Stomach (tissue), 9 donors: ENCODE data around the gene TEX51. TPM values are rescaled to one million over a fixed set of nuclear protein-coding genes. Genes with fewer than 3 reads are reported as not detected.
A peak's percentile ranks its signal among the peaks of the same experiment; 100 is the strongest.

Experiments
- DNase-seq, 2 donors: peaks; one replicate each; pipeline versions ENCODE4 v3.0.0 to v3.0.0-alpha.2; 2013 to 2019
- H3K27ac ChIP-seq, 5 donors: fragments of 200-600 bp in 4 of 5; sonication (generic) in 4 of 5; one replicate each; pipeline ENCODE4 v1.5.1; 2013 to 2019; ENCODE audit warnings: mild to moderate bottlenecking in 1 of 5, moderate library complexity in 1 of 5
- H3K27me3 ChIP-seq, 3 donors: fragments of 200-600 bp; sonication (generic); one replicate each; pipeline ENCODE4 v1.5.1; 2017 to 2019; ENCODE audit warnings: mixed run types in 1 of 3
- H3K36me3 ChIP-seq, 4 donors: fragments of 200-600 bp; sonication (generic); 1 replicate in 3 of 4; 2 replicates in 1 of 4; pipeline ENCODE4 v1.5.1; 2016 to 2019
- H3K4me1 ChIP-seq, 4 donors: fragments of 200-600 bp; sonication (generic); one replicate each; pipeline ENCODE4 v1.5.1; 2016 to 2019
- H3K4me3 ChIP-seq, 4 donors: fragments of 200-600 bp; sonication (generic) in 3 of 4; one replicate each; pipeline ENCODE4 v1.5.1; 2016 to 2019; ENCODE audit warnings: mild to moderate bottlenecking in 1 of 4
- H3K9me3 ChIP-seq, 4 donors: fragments of 200-600 bp; sonication (generic); one replicate each; pipeline ENCODE4 v1.5.1; 2016 to 2019
- EP300 ChIP-seq: sonication (generic); formaldehyde crosslinking; IDR thresholded peaks from one replicate; pipeline ENCODE4 v1.6.1; 2017; ENCODE audit warnings: antibody characterized with exemption
- POLR2A ChIP-seq, 4 donors: fragments of 450-650 bp; IDR thresholded peaks; one replicate each; pipeline ENCODE4 v1.6.1; 2016; ENCODE audit warnings: antibody characterized with exemption in 4 of 4, control low read depth in 2 of 4, mild to moderate bottlenecking in 1 of 4, moderate library complexity in 1 of 4
- POLR2AphosphoS5 ChIP-seq, 3 donors: sonication (generic); formaldehyde crosslinking; IDR thresholded peaks; one replicate each; pipeline ENCODE4 v1.6.1; 2016; ENCODE audit warnings: antibody characterized with exemption in 3 of 3
- WGBS, 5 donors: extraction: QIAGEN DNeasy Blood & Tissue Kit in 3 of 5; methylation state at CpG; one replicate each; pipeline versions ENCODE4 v1.1.5 to v1.1.7; 2013 to 2018; 5-methylcytosine and 5-hydroxymethylcytosine counted together
- intact Hi-C: fragments of 100-400 bp; cut with DNase I; formaldehyde crosslinking; loops from one replicate; pipeline ENCODE4 v1.15.1; 2023; ENCODE audit warnings: low total_unique reads
- polyA plus RNA-seq, 3 donors: library from polyadenylated mRNA; stranded (reverse); fragments of 200-250 nt; gene quantifications; one replicate each; pipeline ENCODE4 v1.2.3, GENCODE V29; 2013
- total RNA-seq, 5 donors: library from RNA; depleted of rRNA; stranded (reverse); fragments of >200 nt; gene quantifications; one replicate each; pipeline versions ENCODE4 v1.1.0 to v1.2.3, GENCODE V29; 2014 to 2016
- TF ChIP-seq, protein P1 (sequence below), 7 experiments: fragments of 450-650 bp in 4 of 7; fragments of 200-600 bp in 3 of 7; sonication (generic) in 3 of 7; IDR thresholded peaks; one replicate each; pipeline ENCODE4 v1.5.1; 2016 to 2019; ENCODE audit warnings: antibody characterized with exemption in 7 of 7, control low read depth in 2 of 7, mild to moderate bottlenecking in 1 of 7
- donor health status: healthy with polysubstance abuse.
- donor health status: Bipolar disorder and iron deficiency.
- donor health status: healthy.

Gene TEX51
- total and polyA plus RNA-seq, 8 donors: not detected

DNA sequence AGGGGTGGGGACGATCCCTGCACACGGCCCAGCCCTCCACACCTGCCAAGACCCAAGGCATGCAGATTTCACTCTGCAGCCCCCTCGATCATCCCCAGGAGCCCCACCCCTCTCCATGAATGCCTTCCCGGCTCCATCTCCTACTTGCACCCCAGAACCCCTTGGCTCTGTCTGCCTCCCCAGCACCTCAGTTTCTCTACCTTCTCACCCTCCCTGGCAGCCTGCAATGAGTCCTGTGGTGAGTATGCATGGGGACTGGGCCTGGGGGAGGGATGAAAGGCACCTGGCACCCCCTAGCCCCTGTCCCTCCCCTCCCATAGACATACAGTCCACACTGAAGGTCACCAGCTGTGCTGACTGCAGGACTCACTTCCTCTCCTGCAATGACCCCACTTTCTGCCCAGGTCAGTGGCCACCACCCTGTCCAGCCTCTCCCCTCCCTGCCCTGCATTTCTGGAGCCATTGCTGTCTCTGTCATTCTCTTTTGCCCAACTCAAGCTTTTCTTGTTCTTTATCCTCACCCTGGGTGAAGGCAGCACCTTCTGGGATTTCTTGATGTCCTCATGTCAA, 1.0 kb downstream of the TEX51 start:
- no peak overlapping the region for H3K27ac ChIP-seq
- H3K27me3 ChIP-seq: peaks cover 0 to 5% (median 0%) of the 10 kb centered on the region in 3 donors
- H3K4me3 ChIP-seq: no peak overlapping the region
- peaks cover 0 to 12% (median 8%) of the 10 kb centered on the region in 4 donors for H3K9me3 ChIP-seq
- H3K4me1 ChIP-seq: no peaks in the 10 kb centered on the region
- peak in 1 of 2 donors; percentile 11 for DNase-seq
- 66 to 82% (median 78%) methylated on average over 4 of the region's 4 CpGs for WGBS, 5 donors
- TF ChIP-seq POLR2A (IDR thresholded peaks at IDR 0.05) (no peak), POLR2AphosphoS5 (IDR thresholded peaks at IDR 0.05) (no peak), EP300 (no peak)
- TF ChIP-seq, protein P1, sequence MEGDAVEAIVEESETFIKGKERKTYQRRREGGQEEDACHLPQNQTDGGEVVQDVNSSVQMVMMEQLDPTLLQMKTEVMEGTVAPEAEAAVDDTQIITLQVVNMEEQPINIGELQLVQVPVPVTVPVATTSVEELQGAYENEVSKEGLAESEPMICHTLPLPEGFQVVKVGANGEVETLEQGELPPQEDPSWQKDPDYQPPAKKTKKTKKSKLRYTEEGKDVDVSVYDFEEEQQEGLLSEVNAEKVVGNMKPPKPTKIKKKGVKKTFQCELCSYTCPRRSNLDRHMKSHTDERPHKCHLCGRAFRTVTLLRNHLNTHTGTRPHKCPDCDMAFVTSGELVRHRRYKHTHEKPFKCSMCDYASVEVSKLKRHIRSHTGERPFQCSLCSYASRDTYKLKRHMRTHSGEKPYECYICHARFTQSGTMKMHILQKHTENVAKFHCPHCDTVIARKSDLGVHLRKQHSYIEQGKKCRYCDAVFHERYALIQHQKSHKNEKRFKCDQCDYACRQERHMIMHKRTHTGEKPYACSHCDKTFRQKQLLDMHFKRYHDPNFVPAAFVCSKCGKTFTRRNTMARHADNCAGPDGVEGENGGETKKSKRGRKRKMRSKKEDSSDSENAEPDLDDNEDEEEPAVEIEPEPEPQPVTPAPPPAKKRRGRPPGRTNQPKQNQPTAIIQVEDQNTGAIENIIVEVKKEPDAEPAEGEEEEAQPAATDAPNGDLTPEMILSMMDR (IDR thresholded peaks at IDR 0.05): no peak
- intact Hi-C loops: no loop called here
- no peaks in the 10 kb centered on the region for H3K36me3 ChIP-seq

DNA sequence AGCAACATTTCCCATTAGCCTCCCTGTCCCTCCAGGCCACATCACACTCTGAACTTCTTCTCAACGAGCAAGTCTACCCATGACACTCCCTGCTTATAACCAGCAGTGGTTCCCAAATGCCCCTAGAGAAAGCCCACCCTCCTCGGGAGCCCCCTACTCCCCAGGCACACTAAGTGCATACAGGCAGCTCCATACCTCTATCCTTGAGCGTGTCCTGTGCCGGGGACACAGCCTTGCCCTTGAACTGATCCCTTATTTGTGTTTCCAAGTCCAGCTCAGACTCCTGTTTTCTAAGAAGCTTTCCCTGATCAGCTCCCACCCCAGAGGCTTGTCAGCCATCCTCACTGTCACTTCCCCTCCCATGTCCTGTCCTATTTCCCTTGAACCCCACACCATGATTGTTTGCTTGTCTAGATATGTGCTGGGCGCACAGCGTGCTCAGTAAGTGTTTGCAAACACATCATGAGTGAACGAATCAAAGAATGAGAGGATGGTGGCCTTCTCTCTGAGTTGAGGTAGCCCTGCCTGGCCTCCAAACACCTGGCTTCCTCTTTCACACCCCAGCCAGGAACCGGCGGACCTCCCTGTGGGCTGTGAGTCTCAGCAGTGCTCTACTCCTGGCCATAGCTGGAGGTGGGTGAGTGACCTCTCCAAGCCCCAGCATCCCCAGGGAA, 2.1 kb downstream of the TEX51 start:
- TF ChIP-seq, protein P1 (IDR thresholded peaks at IDR 0.05): no peak
- TF ChIP-seq POLR2A (IDR thresholded peaks at IDR 0.05) (no peak), POLR2AphosphoS5 (IDR thresholded peaks at IDR 0.05) (no peak), EP300 (no peak)
- peaks cover 0 to 10% (median 0%) of the 10 kb centered on the region in 3 donors for H3K27me3 ChIP-seq
- H3K4me3 ChIP-seq: no peak overlapping the region
- intact Hi-C loops: no loop called here
- peak in 1 of 2 donors; percentile 10 for DNase-seq
- no peaks in the 10 kb centered on the region for H3K36me3 ChIP-seq
- 70 to 84% (median 79%) methylated on average over 9 of the region's 9 CpGs for WGBS, 5 donors
- no peaks in the 10 kb centered on the region for H3K4me1 ChIP-seq
- H3K9me3 ChIP-seq: peaks cover 0 to 14% (median 9%) of the 10 kb centered on the region in 4 donors
- no peak overlapping the region for H3K27ac ChIP-seq

DNA sequence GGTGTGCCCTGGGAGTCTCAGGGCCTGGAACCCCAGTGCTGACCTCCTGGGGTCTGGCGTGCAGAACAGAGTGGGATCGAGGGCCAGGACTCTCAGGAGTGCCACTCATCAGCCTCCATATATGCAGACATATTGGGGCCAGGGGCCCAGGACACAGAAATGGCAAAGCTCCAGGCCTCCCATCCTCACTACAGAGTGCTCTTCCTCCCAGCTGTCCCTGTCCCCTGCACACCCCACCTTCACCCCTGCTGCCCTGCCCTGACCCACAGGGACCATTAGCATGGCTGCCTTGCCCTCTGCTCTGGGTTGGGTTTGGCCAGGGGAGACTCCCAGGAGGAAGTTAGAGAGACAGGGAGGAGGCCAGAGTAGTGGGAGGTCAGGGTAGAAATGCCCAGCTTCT, 2.8 kb downstream of the TEX51 start:
- Histone ChIP-seq H3K27ac (no peak overlapping the region), H3K9me3 (peaks cover 0 to 14% (median 9%) of the 10 kb centered on the region in 4 donors), H3K4me3 (no peak overlapping the region), H3K27me3 (peaks cover 0 to 10% (median 0%) of the 10 kb centered on the region in 3 donors), H3K4me1 (no peaks in the 10 kb centered on the region), H3K36me3 (no peaks in the 10 kb centered on the region)
- intact Hi-C loops: no loop called here
- peak in 1 of 2 donors; percentile 15 for DNase-seq
- WGBS, 5 donors: 77 to 93% (median 86%) methylated on average over 2 of the region's 2 CpGs; no CpG with 5 or more reads in 1 of the 5 donors
- TF ChIP-seq POLR2A (IDR thresholded peaks at IDR 0.05) (no peak), EP300 (no peak), POLR2AphosphoS5 (IDR thresholded peaks at IDR 0.05) (no peak)
- TF ChIP-seq, protein P1 (IDR thresholded peaks at IDR 0.05): no peak

DNA sequence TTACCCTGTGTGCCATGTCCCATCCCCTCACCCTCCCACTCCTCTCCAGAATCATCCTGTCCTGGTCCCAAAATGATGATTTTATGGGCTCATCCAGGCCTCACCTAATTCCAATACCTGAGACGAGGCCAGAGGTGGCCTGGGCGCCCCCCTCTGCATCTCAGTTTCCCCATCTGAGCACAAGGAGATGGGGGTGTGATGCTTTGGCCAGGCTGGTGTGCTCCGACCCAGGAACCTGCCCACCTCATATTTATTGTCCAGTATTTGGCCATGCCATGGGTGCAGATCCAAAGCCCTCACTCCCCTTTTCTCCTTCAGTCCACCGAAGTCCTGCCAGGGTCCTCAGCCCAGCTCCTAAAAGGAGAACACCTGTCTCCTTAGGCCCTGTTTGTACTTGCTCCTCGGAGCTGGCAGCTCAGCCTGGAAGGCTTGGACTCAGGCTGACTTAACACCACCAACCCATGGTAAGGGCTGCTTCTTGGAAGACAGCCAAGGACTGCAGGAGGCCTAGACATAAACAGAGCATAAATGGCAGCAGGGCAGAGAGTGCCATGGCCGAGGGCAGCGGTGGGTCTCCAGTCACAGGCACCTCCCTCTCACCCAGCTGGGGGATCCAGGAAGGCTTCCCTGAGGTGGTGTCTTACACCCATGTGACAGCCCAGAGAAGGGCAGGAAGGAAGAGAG, 3.6 kb downstream of the TEX51 start:
- no peaks in the 10 kb centered on the region for H3K4me1 ChIP-seq
- H3K9me3 ChIP-seq: peaks cover 0 to 14% (median 9%) of the 10 kb centered on the region in 4 donors
- H3K27ac ChIP-seq: no peak overlapping the region
- H3K27me3 ChIP-seq: peaks cover 0 to 10% (median 0%) of the 10 kb centered on the region in 3 donors
- H3K4me3 ChIP-seq: no peak overlapping the region
- no peaks in the 10 kb centered on the region for H3K36me3 ChIP-seq
- intact Hi-C loops: no loop called here
- TF ChIP-seq EP300 (no peak), POLR2AphosphoS5 (IDR thresholded peaks at IDR 0.05) (no peak), POLR2A (IDR thresholded peaks at IDR 0.05) (no peak)
- TF ChIP-seq, protein P1 (IDR thresholded peaks at IDR 0.05): no peak
- peak in 1 of 2 donors; percentile 24 for DNase-seq
- 46 to 78% (median 72%) methylated on average over 6 to 7 of the region's 7 CpGs for WGBS, 5 donors
